Measurements from ENCODE around the gene DHRSX. TPM values are rescaled to one million over a fixed set of nuclear protein-coding genes. Genes with fewer than 3 reads are reported as not detected.
A peak's percentile ranks its signal among the peaks of the same experiment; 100 is the strongest.

The DHRSX gene, protein sequence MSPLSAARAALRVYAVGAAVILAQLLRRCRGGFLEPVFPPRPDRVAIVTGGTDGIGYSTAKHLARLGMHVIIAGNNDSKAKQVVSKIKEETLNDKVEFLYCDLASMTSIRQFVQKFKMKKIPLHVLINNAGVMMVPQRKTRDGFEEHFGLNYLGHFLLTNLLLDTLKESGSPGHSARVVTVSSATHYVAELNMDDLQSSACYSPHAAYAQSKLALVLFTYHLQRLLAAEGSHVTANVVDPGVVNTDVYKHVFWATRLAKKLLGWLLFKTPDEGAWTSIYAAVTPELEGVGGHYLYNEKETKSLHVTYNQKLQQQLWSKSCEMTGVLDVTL
- total RNA-seq = 10 to 100 TPM; 15.5 to 16.1 TPM

DNA sequence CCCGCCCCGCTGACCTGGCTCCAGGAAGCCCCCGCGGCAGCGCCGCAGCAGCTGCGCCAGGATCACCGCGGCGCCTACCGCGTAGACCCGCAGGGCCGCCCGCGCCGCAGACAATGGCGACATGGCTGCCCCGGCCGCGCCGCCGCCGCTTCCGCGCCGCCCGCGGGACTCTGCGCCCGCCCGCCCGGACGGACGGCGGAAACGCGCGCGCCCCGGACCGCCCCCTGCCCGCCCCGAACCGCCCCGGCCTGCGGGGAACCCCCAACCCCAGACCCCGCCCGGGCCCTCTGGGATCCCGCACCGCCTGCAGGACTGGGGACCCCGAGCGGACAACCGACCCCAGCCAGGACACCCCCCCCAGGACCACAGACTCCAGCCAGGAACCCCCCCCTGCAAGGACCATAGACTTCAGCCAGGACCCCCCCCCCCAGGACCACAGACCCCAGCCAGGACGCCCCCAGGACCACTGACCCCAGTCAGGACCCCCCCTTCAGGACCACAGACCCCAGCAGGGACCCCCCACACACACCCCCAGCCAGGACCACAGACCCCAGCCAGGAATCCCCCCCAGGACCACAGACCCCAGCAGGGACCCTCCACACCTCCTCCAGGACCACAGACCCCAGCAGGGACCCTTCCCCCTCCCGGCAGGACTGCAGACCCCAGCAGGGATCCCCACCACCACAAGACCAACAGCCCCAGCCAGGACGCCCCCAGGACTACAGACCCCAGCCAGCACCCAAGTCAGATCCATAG, at the start of gene DHRSX, which contains the start of gene ZBED1:
Gene DHRSX, minus strand, starts transcription at position 174 of the 756 bp plus-strand sequence. Its CDS starts 51 bp downstream, at position 123.
Gene ZBED1, minus strand, starts transcription at position 174 of the 756 bp plus-strand sequence. CDS start 10,257 bp downstream, outside the sequence.
- Mint-ChIP-seq H3K27ac (peak within 1 kb of the TSS; percentile 92), H3K4me3 (peak within 1 kb of the TSS; percentile 76), H3K27me3 (no peaks in the 10 kb centered on the region), H3K4me1 (peaks cover 32% of the 10 kb centered on the region), H3K36me3 (ENCODE audit: low read depth) (peaks cover 9% of the 10 kb centered on the region), H3K9me3 (no peaks in the 10 kb centered on the region)
- DNase-seq = peak; percentile 46
- CTCF ChIA-PET = no interaction called here
- POLR2A ChIA-PET = no interaction called here

GRCh38 chrX:2549876-2550275, 49.1 kb upstream of the DHRSX start:
- H3K27ac Mint-ChIP-seq = no peak overlapping the region
- POLR2A ChIA-PET = no interaction called here

GRCh38 chrX:2548711-2549423, 48.1 kb upstream of the DHRSX start:
- Mint-ChIP-seq H3K27ac (no peak overlapping the region), H3K4me1 (no peaks in the 10 kb centered on the region), H3K4me3 (no peak overlapping the region), H3K9me3 (peaks cover 5% of the 10 kb centered on the region), H3K36me3 (ENCODE audit: low read depth) (no peaks in the 10 kb centered on the region), H3K27me3 (peaks cover 2% of the 10 kb centered on the region)
- ChIA-PET POLR2A (no interaction called here), CTCF (no interaction called here)
- DNase-seq = no peak

More at GRCh38 chrX:2549876-2550275, 49.1 kb upstream of the DHRSX start:
- CTCF ChIA-PET = no interaction called here
- no peaks in the 10 kb centered on the region for H3K36me3 Mint-ChIP-seq (ENCODE audit: low read depth)
- peaks cover 2% of the 10 kb centered on the region for H3K27me3 Mint-ChIP-seq
- no peak overlapping the region for H3K4me3 Mint-ChIP-seq
- peaks cover 5% of the 10 kb centered on the region for H3K9me3 Mint-ChIP-seq
- no peaks in the 10 kb centered on the region for H3K4me1 Mint-ChIP-seq
- no peak for DNase-seq

GRCh38 chrX:2547736-2548135, 47.0 kb upstream of the DHRSX start:
- peaks cover 5% of the 10 kb centered on the region for H3K9me3 Mint-ChIP-seq
- H3K4me1 Mint-ChIP-seq = no peaks in the 10 kb centered on the region
- H3K36me3 Mint-ChIP-seq (ENCODE audit: low read depth) = no peaks in the 10 kb centered on the region
- H3K27me3 Mint-ChIP-seq = peaks cover 2% of the 10 kb centered on the region
- no peak overlapping the region for H3K4me3 Mint-ChIP-seq
- ChIA-PET CTCF (no interaction called here), POLR2A (no interaction called here)
- DNase-seq = no peak
- no peak overlapping the region for H3K27ac Mint-ChIP-seq

- ChIA-PET POLR2A (no interaction called here), CTCF (no interaction called here)
- Mint-ChIP-seq H3K9me3 (peaks cover 5% of the 10 kb centered on the region), H3K4me3 (no peak overlapping the region), H3K27ac (no peak overlapping the region), H3K4me1 (peaks cover 2% of the 10 kb centered on the region), H3K36me3 (ENCODE audit: low read depth) (no peaks in the 10 kb centered on the region), H3K27me3 (no peaks in the 10 kb centered on the region)
- DNase-seq = no peak
Measured at GRCh38 chrX:2546496-2546895, 45.7 kb upstream of the DHRSX start.

GRCh38 chrX:2545144-2545543, 44.4 kb upstream of the DHRSX start:
- H3K27me3 Mint-ChIP-seq = no peaks in the 10 kb centered on the region
- H3K36me3 Mint-ChIP-seq (ENCODE audit: low read depth) = no peaks in the 10 kb centered on the region
- ChIA-PET POLR2A (no interaction called here), CTCF (no interaction called here)
- H3K9me3 Mint-ChIP-seq = peaks cover 3% of the 10 kb centered on the region
- no peak for DNase-seq
- peaks cover 2% of the 10 kb centered on the region for H3K4me1 Mint-ChIP-seq
- H3K4me3 Mint-ChIP-seq = no peak overlapping the region
- H3K27ac Mint-ChIP-seq = no peak overlapping the region

GRCh38 chrX:2542826-2543521, 42.2 kb upstream of the DHRSX start:
- peaks cover under 1% of the 10 kb centered on the region for H3K27me3 Mint-ChIP-seq
- H3K4me1 Mint-ChIP-seq = peaks cover 2% of the 10 kb centered on the region
- no peak for DNase-seq
- ChIA-PET CTCF (no interaction called here), POLR2A (no interaction called here)
- H3K9me3 Mint-ChIP-seq = peaks cover 3% of the 10 kb centered on the region
- H3K4me3 Mint-ChIP-seq = no peak overlapping the region
- H3K27ac Mint-ChIP-seq = no peak overlapping the region
- H3K36me3 Mint-ChIP-seq (ENCODE audit: low read depth) = no peaks in the 10 kb centered on the region

DNA sequence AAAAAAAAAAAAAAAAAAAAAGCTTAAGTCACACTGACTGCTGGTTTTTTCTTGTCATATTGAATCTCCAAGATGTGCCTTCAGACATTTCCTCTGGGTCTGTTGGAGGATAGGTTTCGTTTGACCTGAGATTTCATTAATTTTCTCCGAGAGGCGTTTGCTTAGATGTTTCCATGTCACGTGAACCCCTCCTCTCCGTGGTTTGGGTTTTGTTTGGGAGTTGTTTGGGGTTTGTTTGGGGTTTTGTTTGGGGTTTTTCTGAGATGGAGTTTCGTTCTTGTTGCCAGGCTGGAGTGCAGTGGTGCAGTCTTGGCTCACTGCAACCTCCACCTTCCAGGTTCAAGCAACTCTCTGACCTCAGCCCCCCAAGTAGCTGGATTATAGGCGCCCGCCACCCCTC, 40.8 kb upstream of the DHRSX start:
- H3K4me1 Mint-ChIP-seq = peaks cover 2% of the 10 kb centered on the region
- ChIA-PET POLR2A (no interaction called here), CTCF (no interaction called here)
- peaks cover 3% of the 10 kb centered on the region for H3K9me3 Mint-ChIP-seq
- H3K4me3 Mint-ChIP-seq = no peak overlapping the region
- peaks cover 3% of the 10 kb centered on the region for H3K27me3 Mint-ChIP-seq
- no peaks in the 10 kb centered on the region for H3K36me3 Mint-ChIP-seq (ENCODE audit: low read depth)
- H3K27ac Mint-ChIP-seq = no peak overlapping the region
- no peak for DNase-seq

- Mint-ChIP-seq H3K4me1 (peaks cover 2% of the 10 kb centered on the region), H3K27ac (no peak overlapping the region), H3K9me3 (peaks cover 2% of the 10 kb centered on the region), H3K36me3 (ENCODE audit: low read depth) (no peaks in the 10 kb centered on the region), H3K27me3 (peaks cover 3% of the 10 kb centered on the region), H3K4me3 (no peak overlapping the region)
- DNase-seq = no peak
- ChIA-PET CTCF (no interaction called here), POLR2A (no interaction called here)
Measured at GRCh38 chrX:2540426-2540947, 39.7 kb upstream of the DHRSX start.

DNA sequence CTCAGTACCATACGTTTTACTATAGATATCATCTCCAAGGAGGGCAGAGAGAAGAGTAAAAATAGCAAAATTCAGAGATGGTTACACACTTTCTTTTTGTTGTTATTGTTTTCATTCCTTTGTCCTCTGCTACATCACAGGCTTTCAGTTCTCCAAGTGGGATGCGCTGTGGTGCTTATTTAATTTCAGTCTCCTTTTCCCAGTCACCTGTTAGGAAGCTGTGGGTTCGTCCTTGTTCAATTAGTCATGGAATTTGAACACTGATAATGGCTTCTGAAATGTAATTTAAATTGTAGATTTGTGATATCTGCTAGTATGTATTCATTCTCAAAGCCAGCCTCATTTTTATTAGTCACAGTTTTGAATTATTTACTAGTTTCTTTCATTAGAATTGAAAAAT, 38.8 kb upstream of the DHRSX start:
- H3K36me3 Mint-ChIP-seq (ENCODE audit: low read depth) = no peaks in the 10 kb centered on the region
- no peak overlapping the region for H3K4me3 Mint-ChIP-seq
- no peak overlapping the region for H3K27ac Mint-ChIP-seq
- ChIA-PET POLR2A (no interaction called here), CTCF (no interaction called here)
- DNase-seq = no peak
- peaks cover 2% of the 10 kb centered on the region for H3K4me1 Mint-ChIP-seq
- peaks cover 3% of the 10 kb centered on the region for H3K27me3 Mint-ChIP-seq
- peaks cover 1% of the 10 kb centered on the region for H3K9me3 Mint-ChIP-seq

- CTCF ChIA-PET = no interaction called here
- H3K27me3 Mint-ChIP-seq = peaks cover 3% of the 10 kb centered on the region
- POLR2A ChIA-PET = no interaction called here
- DNase-seq = no peak
- peaks cover 2% of the 10 kb centered on the region for H3K9me3 Mint-ChIP-seq
- no peak overlapping the region for H3K27ac Mint-ChIP-seq
- no peak overlapping the region for H3K4me3 Mint-ChIP-seq
- peaks cover 2% of the 10 kb centered on the region for H3K4me1 Mint-ChIP-seq
- H3K36me3 Mint-ChIP-seq (ENCODE audit: low read depth) = no peaks in the 10 kb centered on the region
Measured at GRCh38 chrX:2538031-2538757, 37.4 kb upstream of the DHRSX start.

- H3K4me1 Mint-ChIP-seq = peaks cover under 1% of the 10 kb centered on the region
- peaks cover 3% of the 10 kb centered on the region for H3K27me3 Mint-ChIP-seq
- H3K9me3 Mint-ChIP-seq = peaks cover 2% of the 10 kb centered on the region
- H3K4me3 Mint-ChIP-seq = no peak overlapping the region
- ChIA-PET CTCF (no interaction called here), POLR2A (no interaction called here)
- no peak for DNase-seq
- no peak overlapping the region for H3K27ac Mint-ChIP-seq
- no peaks in the 10 kb centered on the region for H3K36me3 Mint-ChIP-seq (ENCODE audit: low read depth)
Measured at GRCh38 chrX:2536974-2537373, 36.2 kb upstream of the DHRSX start.
